A204.1 (cell line): ENCODE measurements around the gene GLCCI1.
"Not testable (repeated sequence)": the region's sequence is repeated elsewhere in the genome, so short reads cannot be mapped to it uniquely, and the experiment has no call there.

ENCODE experiments used
- FAIRE-seq: peaks from 2 replicates; lab custom pipeline; 2012; peaks lifted over from hg19 to GRCh38; lab: Jason Lieb, UNC

GLCCI1 gene

GRCh38 chr7:7990441-7990761, 21.8 kb downstream of the GLCCI1 start:
- FAIRE-seq = no peak

GRCh38 chr7:7992506-7992905, 23.9 kb downstream of the GLCCI1 start:
- FAIRE-seq = no peak

- FAIRE-seq = not testable (repeated sequence)
Observed at GRCh38 chr7:7995348-7995747, 26.8 kb downstream of the GLCCI1 start.

- no peak for FAIRE-seq
Observed at GRCh38 chr7:7996568-7996967, 28.0 kb downstream of the GLCCI1 start.

- no peak for FAIRE-seq
Observed at GRCh38 chr7:8000315-8000941, 31.8 kb downstream of the GLCCI1 start.

GRCh38 chr7:8003077-8003476, 34.5 kb downstream of the GLCCI1 start:
- FAIRE-seq = no peak

- FAIRE-seq = no peak
Observed at GRCh38 chr7:8005279-8005678, 36.7 kb downstream of the GLCCI1 start.

- FAIRE-seq = no peak
Observed at GRCh38 chr7:8014399-8014798, 45.8 kb downstream of the GLCCI1 start.

GRCh38 chr7:8015100-8015745, 46.6 kb downstream of the GLCCI1 start:
- no peak for FAIRE-seq

GRCh38 chr7:8015746-8016120, 47.1 kb downstream of the GLCCI1 start:
- FAIRE-seq = no peak

GRCh38 chr7:8017423-8017822, 48.8 kb downstream of the GLCCI1 start:
- no peak for FAIRE-seq

- FAIRE-seq = no peak
Observed at GRCh38 chr7:8018961-8019360, 50.4 kb downstream of the GLCCI1 start.

GRCh38 chr7:8022628-8023027, 54.0 kb downstream of the GLCCI1 start:
- FAIRE-seq = no peak

- no peak for FAIRE-seq
Observed at GRCh38 chr7:8035192-8035591, 66.6 kb downstream of the GLCCI1 start.

- peak; percentile 37 for FAIRE-seq
Observed at GRCh38 chr7:8035647-8036518, 67.3 kb downstream of the GLCCI1 start.

- FAIRE-seq = no peak
Observed at GRCh38 chr7:8037151-8037550, 68.6 kb downstream of the GLCCI1 start.

- no peak for FAIRE-seq
Observed at GRCh38 chr7:8040768-8041369, 72.3 kb downstream of the GLCCI1 start.

- no peak for FAIRE-seq
Observed at GRCh38 chr7:8042796-8043535, 74.4 kb downstream of the GLCCI1 start.

- no peak for FAIRE-seq
Observed at GRCh38 chr7:8044761-8045430, 76.3 kb downstream of the GLCCI1 start.

- FAIRE-seq = not testable (repeated sequence)
Observed at GRCh38 chr7:8048067-8048466, 79.5 kb downstream of the GLCCI1 start.

GRCh38 chr7:8051373-8051772, 82.8 kb downstream of the GLCCI1 start:
- FAIRE-seq = no peak

- no peak for FAIRE-seq
Observed at GRCh38 chr7:8051998-8052397, 83.4 kb downstream of the GLCCI1 start.
